ENCODE data around the gene MTMR1.

DNA sequence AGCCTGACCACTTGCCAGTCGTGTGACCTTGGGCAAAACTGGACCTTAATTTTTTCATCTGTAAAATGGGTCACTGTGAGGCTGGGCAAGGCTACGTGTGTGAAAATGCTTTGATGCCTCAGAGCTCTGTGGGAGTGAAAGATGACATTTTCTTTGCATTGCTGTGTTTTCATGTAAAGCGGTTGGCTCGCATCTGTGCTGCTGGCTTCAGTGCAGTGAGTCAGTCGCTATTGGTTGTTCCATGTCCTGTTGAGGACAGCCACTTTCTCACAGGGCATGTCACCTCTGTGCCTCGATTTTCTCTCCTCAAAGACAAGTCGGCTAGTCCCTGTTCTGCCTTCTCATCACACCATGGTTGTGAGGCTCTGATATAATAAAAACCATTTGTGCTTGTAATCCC lies 4.4 kb downstream of the MTMR1 start:
- TF ChIP-seq, protein P1, sequence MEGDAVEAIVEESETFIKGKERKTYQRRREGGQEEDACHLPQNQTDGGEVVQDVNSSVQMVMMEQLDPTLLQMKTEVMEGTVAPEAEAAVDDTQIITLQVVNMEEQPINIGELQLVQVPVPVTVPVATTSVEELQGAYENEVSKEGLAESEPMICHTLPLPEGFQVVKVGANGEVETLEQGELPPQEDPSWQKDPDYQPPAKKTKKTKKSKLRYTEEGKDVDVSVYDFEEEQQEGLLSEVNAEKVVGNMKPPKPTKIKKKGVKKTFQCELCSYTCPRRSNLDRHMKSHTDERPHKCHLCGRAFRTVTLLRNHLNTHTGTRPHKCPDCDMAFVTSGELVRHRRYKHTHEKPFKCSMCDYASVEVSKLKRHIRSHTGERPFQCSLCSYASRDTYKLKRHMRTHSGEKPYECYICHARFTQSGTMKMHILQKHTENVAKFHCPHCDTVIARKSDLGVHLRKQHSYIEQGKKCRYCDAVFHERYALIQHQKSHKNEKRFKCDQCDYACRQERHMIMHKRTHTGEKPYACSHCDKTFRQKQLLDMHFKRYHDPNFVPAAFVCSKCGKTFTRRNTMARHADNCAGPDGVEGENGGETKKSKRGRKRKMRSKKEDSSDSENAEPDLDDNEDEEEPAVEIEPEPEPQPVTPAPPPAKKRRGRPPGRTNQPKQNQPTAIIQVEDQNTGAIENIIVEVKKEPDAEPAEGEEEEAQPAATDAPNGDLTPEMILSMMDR (IDR thresholded peaks at IDR 0.05; ENCODE audit: poor library complexity): no peak
- TF ChIP-seq EZH2 (IDR thresholded peaks at IDR 0.05; ENCODE audit: borderline replicate concordance): no peak
